Measurements from ENCODE around the gene ASB11.

Gene ASB11

GRCh38 chrX:15315509-15315908 is at the start of gene ASB11:
TSS of gene ASB11 (minus strand) at chrX:15315640. CDS start at chrX:15315605, 35 bp downstream.
- no peak for DNase-seq (ENCODE audit: low read depth in 2 of 2)

- no peak for DNase-seq (ENCODE audit: low read depth in 2 of 2)
Measured at GRCh38 chrX:15359701-15360100, 44.3 kb upstream of the ASB11 start.

GRCh38 chrX:15358533-15358932 is 43.1 kb upstream of the ASB11 start:
- DNase-seq (ENCODE audit: low read depth in 2 of 2), result no peak

GRCh38 chrX:15356444-15356843 is 41.0 kb upstream of the ASB11 start:
- no peak for DNase-seq (ENCODE audit: low read depth in 2 of 2)

- no peak for DNase-seq (ENCODE audit: low read depth in 2 of 2)
Measured at GRCh38 chrX:15350329-15350996, 35.0 kb upstream of the ASB11 start.

GRCh38 chrX:15349046-15349445 is 33.6 kb upstream of the ASB11 start:
- DNase-seq (ENCODE audit: low read depth in 2 of 2), result no peak

GRCh38 chrX:15345976-15346375 is 30.5 kb upstream of the ASB11 start:
- DNase-seq (ENCODE audit: low read depth in 2 of 2), result no peak

- no peak for DNase-seq (ENCODE audit: low read depth in 2 of 2)
Measured at GRCh38 chrX:15344106-15344505, 28.7 kb upstream of the ASB11 start.

- no peak for DNase-seq (ENCODE audit: low read depth in 2 of 2)
Measured at GRCh38 chrX:15343075-15343476, 27.6 kb upstream of the ASB11 start.

GRCh38 chrX:15340867-15341266 is 25.4 kb upstream of the ASB11 start:
- no peak for DNase-seq (ENCODE audit: low read depth in 2 of 2)

GRCh38 chrX:15336023-15336413 is 20.6 kb upstream of the ASB11 start:
- no peak for DNase-seq (ENCODE audit: low read depth in 2 of 2)

- DNase-seq (ENCODE audit: low read depth in 2 of 2), result peak; percentile 75 to 76
Measured at GRCh38 chrX:15335135-15336022, 19.9 kb upstream of the ASB11 start, which contains the start of gene PIGA. TSS of gene PIGA (minus strand) at chrX:15335523. CDS start at chrX:15331930, 3,593 bp downstream.

GRCh38 chrX:15334561-15334960 is 19.1 kb upstream of the ASB11 start:
- no peak for DNase-seq (ENCODE audit: low read depth in 2 of 2)

- no peak for DNase-seq (ENCODE audit: low read depth in 2 of 2)
Measured at GRCh38 chrX:15328821-15329220, 13.4 kb upstream of the ASB11 start.

GRCh38 chrX:15328131-15328530 is 12.7 kb upstream of the ASB11 start:
- DNase-seq (ENCODE audit: low read depth in 2 of 2), result no peak

- no peak for DNase-seq (ENCODE audit: low read depth in 2 of 2)
Measured at GRCh38 chrX:15322472-15322871, 7.0 kb upstream of the ASB11 start.

- DNase-seq (ENCODE audit: low read depth in 2 of 2), result no peak
Measured at GRCh38 chrX:15322072-15322471, 6.6 kb upstream of the ASB11 start.

- DNase-seq (ENCODE audit: low read depth in 2 of 2), result no peak
Measured at GRCh38 chrX:15321447-15321846, 6.0 kb upstream of the ASB11 start.

GRCh38 chrX:15320297-15320696 is 4.9 kb upstream of the ASB11 start:
- DNase-seq (ENCODE audit: low read depth in 2 of 2), result no peak

GRCh38 chrX:15319075-15319474 is 3.6 kb upstream of the ASB11 start:
- DNase-seq (ENCODE audit: low read depth in 2 of 2), result no peak

GRCh38 chrX:15314472-15314871 is 968 bp downstream of the ASB11 start:
- no peak for DNase-seq (ENCODE audit: low read depth in 2 of 2)

- no peak for DNase-seq (ENCODE audit: low read depth in 2 of 2)
Measured at GRCh38 chrX:15311119-15311518, 4.3 kb downstream of the ASB11 start.

- no peak for DNase-seq (ENCODE audit: low read depth in 2 of 2)
Measured at GRCh38 chrX:15310117-15310516, 5.3 kb downstream of the ASB11 start.
